GM12872 (cell line): ENCODE measurements around the gene AMHR2.

Experiments
- TF ChIP-seq, protein P1 (sequence below): IDR thresholded peaks from 3 replicates; pipeline ENCODE4 v1.5.1; 2011; ENCODE audit warnings: low read depth, mild to moderate bottlenecking, low read length, moderate library complexity; ENCODE audit not compliant: insufficient read depth

Gene AMHR2

DNA sequence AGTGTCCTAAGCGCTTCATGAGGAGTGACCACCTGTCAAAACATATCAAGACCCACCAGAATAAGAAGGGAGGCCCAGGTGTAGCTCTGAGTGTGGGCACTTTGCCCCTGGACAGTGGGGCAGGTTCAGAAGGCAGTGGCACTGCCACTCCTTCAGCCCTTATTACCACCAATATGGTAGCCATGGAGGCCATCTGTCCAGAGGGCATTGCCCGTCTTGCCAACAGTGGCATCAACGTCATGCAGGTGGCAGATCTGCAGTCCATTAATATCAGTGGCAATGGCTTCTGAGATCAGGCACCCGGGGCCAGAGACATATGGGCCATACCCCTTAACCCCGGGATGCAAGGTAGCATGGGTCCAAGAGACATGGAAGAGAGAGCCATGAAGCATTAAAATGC is 12.7 kb upstream of the AMHR2 start:
- TF ChIP-seq, protein P1, sequence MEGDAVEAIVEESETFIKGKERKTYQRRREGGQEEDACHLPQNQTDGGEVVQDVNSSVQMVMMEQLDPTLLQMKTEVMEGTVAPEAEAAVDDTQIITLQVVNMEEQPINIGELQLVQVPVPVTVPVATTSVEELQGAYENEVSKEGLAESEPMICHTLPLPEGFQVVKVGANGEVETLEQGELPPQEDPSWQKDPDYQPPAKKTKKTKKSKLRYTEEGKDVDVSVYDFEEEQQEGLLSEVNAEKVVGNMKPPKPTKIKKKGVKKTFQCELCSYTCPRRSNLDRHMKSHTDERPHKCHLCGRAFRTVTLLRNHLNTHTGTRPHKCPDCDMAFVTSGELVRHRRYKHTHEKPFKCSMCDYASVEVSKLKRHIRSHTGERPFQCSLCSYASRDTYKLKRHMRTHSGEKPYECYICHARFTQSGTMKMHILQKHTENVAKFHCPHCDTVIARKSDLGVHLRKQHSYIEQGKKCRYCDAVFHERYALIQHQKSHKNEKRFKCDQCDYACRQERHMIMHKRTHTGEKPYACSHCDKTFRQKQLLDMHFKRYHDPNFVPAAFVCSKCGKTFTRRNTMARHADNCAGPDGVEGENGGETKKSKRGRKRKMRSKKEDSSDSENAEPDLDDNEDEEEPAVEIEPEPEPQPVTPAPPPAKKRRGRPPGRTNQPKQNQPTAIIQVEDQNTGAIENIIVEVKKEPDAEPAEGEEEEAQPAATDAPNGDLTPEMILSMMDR = no peak

GRCh38 chr12:53413485-53414204 is 10.0 kb upstream of the AMHR2 start:
- TF ChIP-seq, protein P1 = no peak

DNA sequence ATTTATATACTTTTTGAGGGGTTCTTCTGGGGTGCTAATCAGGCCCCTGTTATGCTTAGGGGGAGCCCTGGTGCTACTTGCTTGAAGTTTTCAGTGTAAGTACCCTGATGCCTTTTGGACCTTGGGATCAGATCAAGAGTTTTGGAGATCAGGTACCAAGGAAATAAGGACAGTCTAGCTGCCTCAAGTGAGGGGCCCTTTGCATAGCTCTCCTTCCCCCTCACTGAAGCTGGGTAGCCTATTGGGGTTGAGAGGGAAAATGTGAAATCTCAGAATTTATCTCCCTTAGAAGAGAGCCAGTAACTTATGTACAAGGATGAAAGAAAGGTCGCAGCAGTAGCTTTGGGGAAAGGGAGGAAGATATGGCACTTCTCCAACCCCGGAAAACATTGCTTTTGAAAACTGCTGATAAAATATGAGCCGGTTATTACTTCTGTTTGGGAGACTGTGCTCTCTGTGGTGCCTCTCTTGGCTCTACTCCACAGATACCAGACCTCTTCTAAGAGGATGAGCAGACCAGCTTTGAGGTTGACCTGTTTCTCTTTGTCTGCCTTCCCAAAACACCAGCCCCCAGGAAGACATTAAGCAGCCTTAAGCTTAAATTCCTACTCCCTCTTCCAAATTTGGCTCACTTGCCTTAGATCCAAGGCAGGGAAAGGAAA is 8.8 kb upstream of the AMHR2 start:
- TF ChIP-seq, protein P1 = no peak

GRCh38 chr12:53418221-53418620 is 5.4 kb upstream of the AMHR2 start:
- TF ChIP-seq, protein P1 = no peak

DNA sequence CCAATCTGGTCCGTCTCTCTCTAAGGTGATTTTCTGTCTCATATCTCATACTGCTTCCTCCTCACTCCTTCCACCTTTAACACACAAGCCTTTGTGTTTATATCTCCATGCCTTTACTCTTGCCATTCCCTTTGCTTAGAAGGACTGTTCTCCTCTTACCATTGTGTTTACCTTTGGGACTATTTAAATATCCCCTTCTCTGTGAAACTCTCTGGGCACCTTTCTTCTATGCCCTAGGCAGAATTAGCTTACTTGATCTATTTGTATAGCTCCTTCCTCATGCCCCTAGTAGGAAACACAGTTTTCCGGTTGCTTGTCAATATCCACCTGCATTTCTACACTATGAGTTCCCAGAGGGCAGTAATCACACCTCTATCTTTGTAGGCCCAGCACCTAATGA is 3.9 kb upstream of the AMHR2 start:
- TF ChIP-seq, protein P1 = no peak

DNA sequence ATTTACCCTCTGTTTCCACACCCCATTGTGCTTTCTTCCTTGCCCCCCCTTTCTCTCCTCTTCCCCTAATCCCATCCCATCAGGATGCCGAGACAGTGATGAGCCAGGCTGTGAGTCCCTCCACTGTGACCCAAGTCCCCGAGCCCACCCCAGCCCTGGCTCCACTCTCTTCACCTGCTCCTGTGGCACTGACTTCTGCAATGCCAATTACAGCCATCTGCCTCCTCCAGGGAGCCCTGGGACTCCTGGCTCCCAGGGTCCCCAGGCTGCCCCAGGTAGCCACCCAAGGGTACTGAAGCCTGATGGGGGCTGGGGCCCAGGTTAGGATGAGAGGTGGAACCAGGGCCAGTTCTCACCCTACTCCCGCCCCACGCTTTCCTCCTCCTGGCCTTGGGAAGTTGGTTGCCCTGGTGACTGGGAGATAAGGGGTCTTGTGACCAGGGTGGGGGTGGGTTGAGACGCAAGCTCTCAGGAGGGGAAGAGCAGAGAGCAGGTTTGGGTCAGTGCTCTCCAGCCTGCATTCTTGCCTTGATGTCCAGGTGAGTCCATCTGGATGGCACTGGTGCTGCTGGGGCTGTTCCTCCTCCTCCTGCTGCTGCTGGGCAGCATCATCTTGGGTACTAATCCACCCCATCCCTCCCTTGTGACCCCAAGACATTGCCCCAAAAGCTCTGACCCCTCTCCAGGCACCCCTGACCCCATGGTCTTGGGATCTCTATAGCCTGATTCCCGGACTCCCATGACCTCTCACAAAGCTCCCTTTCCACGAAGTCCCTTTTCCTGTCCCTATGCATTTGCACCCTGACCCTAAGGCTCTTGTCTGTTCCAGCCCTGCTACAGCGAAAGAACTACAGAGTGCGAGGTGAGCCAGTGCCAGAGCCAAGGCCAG is 1.2 kb downstream of the AMHR2 start:
- TF ChIP-seq, protein P1 = no peak

- TF ChIP-seq, protein P1 = no peak
Observed at GRCh38 chr12:53425515-53426150, 2.0 kb downstream of the AMHR2 start.
